Measurements from ENCODE around the gene SDC3. TPM values are rescaled to one million over a fixed set of nuclear protein-coding genes. Genes with fewer than 3 reads are reported as not detected.
A peak's percentile ranks its signal among the peaks of the same experiment; 100 is the strongest.

SDC3 gene
- total RNA-seq, 1 donor from 2014 or later, result 113 TPM

DNA sequence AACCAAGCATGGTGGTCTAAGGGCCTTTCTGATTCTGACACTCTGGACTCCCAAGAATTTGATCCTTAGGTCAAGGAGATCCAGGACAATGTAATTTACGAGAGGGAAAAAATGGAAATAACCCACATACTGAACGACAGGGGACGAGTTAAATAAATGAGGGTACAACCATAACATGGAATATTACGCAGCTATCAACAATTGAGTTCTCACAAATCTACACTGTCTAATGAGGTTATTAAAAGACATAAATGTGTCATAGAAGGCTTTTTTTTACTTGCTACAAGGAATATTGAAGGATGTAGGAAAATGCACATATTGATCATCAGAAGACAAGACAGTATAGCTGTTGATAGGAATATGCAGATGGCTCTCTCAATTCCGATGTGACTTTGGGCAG, 23.8 kb downstream of the SDC3 start:
- FAIRE-seq (no peak), DNase-seq (ENCODE audit: low read depth) (no peak)
- Histone ChIP-seq H3K9me3 (ENCODE audit: insufficient read depth, low read depth, low read length) (no peaks in the 10 kb centered on the region), H2AFZ (ENCODE audit: low read depth, low read length) (no peak overlapping the region), H4K20me1 (ENCODE audit: insufficient read depth, low read length) (peaks cover 91% of the 10 kb centered on the region), H3K27ac (ENCODE audit: low read depth, low read length) (no peak overlapping the region), H3K79me2 (ENCODE audit: insufficient read depth, low read length) (peaks cover 65% of the 10 kb centered on the region), H3K4me2 (ENCODE audit: low read length) (no peak overlapping the region), H3K36me3 (ENCODE audit: insufficient read depth, low read length) (no peaks in the 10 kb centered on the region), H3K27me3 (ENCODE audit: insufficient read depth, low read length) (no peaks in the 10 kb centered on the region), H3K4me3 (ENCODE audit: insufficient read depth, low read depth, low read length) (no peak overlapping the region), H3K9ac (ENCODE audit: low read length) (no peak overlapping the region), H3K4me1 (ENCODE audit: insufficient read depth, low read length) (peaks cover 40% of the 10 kb centered on the region)
- Mint-ChIP-seq H3K27ac (ENCODE audit: unreplicated experiment) (no peak overlapping the region), H3K4me3 (ENCODE audit: unreplicated experiment) (no peak overlapping the region), H3K27me3 (ENCODE audit: low read depth, unreplicated experiment) (no peaks in the 10 kb centered on the region), H3K4me1 (ENCODE audit: low read depth, unreplicated experiment) (peaks cover 42% of the 10 kb centered on the region), H3K9me3 (ENCODE audit: unreplicated experiment) (no peaks in the 10 kb centered on the region), H3K36me3 (ENCODE audit: low read depth, unreplicated experiment) (peaks cover 4% of the 10 kb centered on the region)
- TF ChIP-seq, protein P1, sequence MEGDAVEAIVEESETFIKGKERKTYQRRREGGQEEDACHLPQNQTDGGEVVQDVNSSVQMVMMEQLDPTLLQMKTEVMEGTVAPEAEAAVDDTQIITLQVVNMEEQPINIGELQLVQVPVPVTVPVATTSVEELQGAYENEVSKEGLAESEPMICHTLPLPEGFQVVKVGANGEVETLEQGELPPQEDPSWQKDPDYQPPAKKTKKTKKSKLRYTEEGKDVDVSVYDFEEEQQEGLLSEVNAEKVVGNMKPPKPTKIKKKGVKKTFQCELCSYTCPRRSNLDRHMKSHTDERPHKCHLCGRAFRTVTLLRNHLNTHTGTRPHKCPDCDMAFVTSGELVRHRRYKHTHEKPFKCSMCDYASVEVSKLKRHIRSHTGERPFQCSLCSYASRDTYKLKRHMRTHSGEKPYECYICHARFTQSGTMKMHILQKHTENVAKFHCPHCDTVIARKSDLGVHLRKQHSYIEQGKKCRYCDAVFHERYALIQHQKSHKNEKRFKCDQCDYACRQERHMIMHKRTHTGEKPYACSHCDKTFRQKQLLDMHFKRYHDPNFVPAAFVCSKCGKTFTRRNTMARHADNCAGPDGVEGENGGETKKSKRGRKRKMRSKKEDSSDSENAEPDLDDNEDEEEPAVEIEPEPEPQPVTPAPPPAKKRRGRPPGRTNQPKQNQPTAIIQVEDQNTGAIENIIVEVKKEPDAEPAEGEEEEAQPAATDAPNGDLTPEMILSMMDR (IDR thresholded peaks at IDR 0.05; ENCODE audit: insufficient read depth, low read depth, low read length), result no peak
- TF ChIP-seq EZH2 (IDR thresholded peaks at IDR 0.05; ENCODE audit: insufficient read depth, low read length), result no peak

DNA sequence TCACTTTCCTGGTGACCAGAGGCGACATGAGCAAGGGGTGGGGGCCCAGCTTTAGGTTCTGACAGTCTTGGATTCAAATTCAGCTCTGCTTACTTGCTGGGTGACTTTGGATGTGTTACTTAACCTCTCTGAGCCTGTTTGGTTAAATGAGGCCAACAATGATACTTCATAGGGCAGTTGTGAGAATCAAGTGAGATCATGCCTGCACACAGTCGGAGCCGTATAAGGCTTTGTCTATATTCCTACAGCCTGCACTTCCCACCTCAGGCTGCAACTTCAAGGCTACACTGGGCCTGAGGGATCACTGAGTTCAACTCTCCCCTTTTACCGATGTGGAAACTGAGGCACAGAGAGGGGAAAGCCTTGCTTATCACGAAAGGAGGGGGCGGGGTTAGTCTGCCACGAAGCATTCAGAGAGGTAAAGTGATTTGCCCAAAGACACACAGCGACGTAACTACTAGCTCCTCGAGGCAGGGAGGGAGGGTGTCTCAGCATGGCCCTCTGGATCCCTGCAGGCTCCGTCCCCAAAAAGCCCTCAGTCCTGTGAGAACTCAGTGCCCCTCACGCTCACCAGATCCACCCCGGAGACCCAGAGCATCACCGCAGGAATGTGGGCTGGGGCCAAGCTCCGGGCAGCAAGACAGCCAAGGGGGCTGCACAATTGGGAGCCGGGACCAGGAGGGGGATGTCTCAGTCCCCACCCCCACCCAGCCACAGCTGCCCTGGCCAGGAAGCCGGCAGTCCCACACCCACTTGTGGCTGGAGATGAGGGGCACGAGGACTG, 25.0 kb downstream of the SDC3 start:
- H3K4me1 Mint-ChIP-seq (ENCODE audit: low read depth, unreplicated experiment), result peaks cover 36% of the 10 kb centered on the region
- H3K27ac Mint-ChIP-seq (ENCODE audit: unreplicated experiment), result no peak overlapping the region

More for the DNA sequence above, 25.0 kb downstream of the SDC3 start:
- Histone ChIP-seq H3K36me3 (ENCODE audit: insufficient read depth, low read length) (no peaks in the 10 kb centered on the region), H3K27me3 (ENCODE audit: insufficient read depth, low read length) (no peaks in the 10 kb centered on the region), H3K4me1 (ENCODE audit: insufficient read depth, low read length) (peaks cover 36% of the 10 kb centered on the region), H3K4me2 (ENCODE audit: low read length) (peak overlapping the region; percentile 7), H3K9me3 (ENCODE audit: insufficient read depth, low read depth, low read length) (no peaks in the 10 kb centered on the region), H3K9ac (ENCODE audit: low read length) (no peak overlapping the region), H3K4me3 (ENCODE audit: insufficient read depth, low read depth, low read length) (no peak overlapping the region), H2AFZ (ENCODE audit: low read depth, low read length) (no peak overlapping the region), H3K27ac (ENCODE audit: low read depth, low read length) (no peak overlapping the region), H4K20me1 (ENCODE audit: insufficient read depth, low read length) (peaks cover 93% of the 10 kb centered on the region), H3K79me2 (ENCODE audit: insufficient read depth, low read length) (peaks cover 59% of the 10 kb centered on the region)
- no peaks in the 10 kb centered on the region for H3K9me3 Mint-ChIP-seq (ENCODE audit: unreplicated experiment)
- DNase-seq (ENCODE audit: low read depth), result no peak
- TF ChIP-seq, protein P1 (IDR thresholded peaks at IDR 0.05; ENCODE audit: insufficient read depth, low read depth, low read length), result no peak
- no peak for TF ChIP-seq EZH2 (IDR thresholded peaks at IDR 0.05; ENCODE audit: insufficient read depth, low read length)
- no peak for FAIRE-seq
- peaks cover 6% of the 10 kb centered on the region for H3K36me3 Mint-ChIP-seq (ENCODE audit: low read depth, unreplicated experiment)
- H3K27me3 Mint-ChIP-seq (ENCODE audit: low read depth, unreplicated experiment), result no peaks in the 10 kb centered on the region
- no peak overlapping the region for H3K4me3 Mint-ChIP-seq (ENCODE audit: unreplicated experiment)

Data from astrocyte (in vitro differentiated cells and primary cell).